AML-193 (cell line): ENCODE data around the gene GNG7.
"Not testable (repeated sequence)": the region's sequence is repeated elsewhere in the genome, so short reads cannot be mapped to it uniquely, and the experiment has no call there.

Experiments used
- DNase-seq, 2 experiments: peaks; one replicate each; lab custom pipeline; 2025; lab: John Stamatoyannopoulos, UW

Gene GNG7

DNA sequence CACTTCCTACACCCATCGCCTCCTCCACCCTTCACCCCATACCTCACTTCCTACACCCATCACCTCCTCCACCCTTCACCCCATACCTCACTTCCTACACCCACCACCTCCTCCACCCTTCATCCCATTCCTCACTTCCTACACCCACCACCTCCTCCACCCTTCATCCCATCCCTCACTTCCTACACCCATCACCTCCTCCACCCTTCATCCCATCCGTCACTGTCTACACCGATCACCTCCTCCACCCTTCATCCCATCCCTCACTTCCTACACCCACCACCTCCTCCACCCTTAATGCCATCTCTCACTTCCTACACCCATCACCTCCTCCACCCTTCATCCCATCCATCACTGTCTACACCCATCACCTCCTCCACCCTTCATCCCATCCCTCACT is 10.7 kb upstream of the GNG7 start:
- not testable (repeated sequence) for DNase-seq

DNA sequence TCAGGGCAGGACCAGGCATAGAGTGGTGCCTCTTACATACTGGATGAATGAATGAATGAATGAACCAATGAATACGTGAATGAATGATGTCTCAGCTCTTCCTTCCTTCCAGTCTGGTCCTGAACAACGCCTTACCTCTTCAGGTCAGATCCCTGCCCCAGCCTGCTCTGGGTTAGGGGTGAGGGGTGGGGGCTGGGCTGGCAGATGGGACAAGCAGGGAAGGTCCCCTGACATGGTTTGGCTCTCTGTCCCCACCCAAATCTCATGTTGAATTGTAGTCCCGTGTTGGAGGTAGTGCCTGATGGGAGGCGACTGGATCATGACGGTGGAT is 9.3 kb upstream of the GNG7 start:
- no peak for DNase-seq

DNA sequence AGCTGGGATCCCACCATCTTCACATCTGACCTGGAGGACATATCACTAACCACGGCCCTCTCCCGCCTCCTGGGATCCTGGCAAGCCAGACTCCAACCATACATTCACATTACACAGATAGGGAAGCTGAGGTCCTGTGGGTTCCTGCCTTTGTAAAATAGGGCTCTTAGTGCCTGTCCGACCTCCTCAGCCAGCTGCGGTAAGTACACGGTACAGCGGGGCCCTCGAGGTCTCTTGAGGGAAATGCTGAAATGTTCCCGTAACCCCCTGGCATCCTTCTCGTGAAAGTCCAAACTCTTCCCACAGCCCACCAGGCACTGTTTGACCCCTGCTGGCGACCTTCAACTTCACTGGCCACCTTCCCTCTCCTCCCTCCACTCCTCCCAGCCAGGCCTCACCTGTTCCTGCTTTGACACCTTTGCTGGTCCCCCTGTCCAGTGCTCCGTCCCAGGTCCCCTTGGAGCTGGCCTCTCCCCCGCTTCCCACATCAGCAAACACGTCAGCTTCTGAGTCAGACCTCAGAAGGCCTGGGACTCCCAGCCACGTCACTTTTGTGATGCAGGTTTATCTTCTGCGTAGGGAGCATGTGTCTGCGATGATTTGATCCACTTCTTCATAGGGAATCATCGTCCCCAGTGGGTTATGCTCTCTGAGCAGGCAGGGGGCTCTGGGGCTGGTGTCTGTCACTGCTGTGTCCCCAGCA is 8.8 kb upstream of the GNG7 start:
- no peak for DNase-seq

DNA sequence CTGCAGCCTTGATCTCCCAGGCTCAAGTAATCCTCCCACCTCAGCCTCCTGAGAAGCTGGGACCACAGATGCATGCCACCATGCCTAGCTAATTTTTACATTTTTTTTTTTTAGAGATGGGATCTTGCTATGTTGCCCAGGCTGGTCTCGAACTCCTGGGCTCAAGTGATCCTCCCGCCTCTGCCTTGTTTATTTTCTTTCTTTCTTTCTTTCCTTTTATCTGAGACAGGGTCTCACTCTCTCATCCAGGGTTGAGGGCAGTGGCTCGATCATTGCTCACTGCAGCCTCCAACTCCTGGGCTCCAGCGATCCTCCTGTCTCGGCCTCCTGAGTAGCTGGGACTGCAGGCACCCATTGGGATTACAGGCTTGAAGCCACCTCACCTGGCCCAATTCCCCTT is 3.8 kb upstream of the GNG7 start:
- no peak for DNase-seq

DNA sequence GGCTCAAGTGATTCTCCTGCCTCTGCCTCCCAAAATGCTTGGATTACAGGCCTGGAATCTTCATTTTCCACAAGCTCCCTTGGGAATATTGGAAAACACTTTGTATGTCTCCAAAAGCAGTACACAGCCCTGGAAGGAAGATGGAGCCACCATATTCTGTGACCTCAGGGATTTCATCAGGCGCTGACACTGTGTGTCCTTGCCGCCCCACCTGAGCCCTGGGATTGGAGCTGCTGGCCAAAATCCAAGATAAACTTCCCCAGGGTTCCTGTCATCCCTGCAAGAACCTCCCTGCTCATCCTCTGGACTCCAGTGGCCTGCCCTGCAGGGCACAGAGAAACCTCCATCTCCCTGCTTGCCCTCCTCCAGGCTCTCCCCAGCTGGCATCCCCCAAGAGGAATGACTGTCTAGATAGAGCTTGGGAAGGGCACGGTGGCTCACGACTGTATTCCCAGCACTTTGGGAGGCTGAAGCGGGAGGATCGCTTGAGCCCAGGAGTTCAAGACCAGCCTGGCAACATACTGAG is 1.3 kb upstream of the GNG7 start:
- DNase-seq, result no peak

DNA sequence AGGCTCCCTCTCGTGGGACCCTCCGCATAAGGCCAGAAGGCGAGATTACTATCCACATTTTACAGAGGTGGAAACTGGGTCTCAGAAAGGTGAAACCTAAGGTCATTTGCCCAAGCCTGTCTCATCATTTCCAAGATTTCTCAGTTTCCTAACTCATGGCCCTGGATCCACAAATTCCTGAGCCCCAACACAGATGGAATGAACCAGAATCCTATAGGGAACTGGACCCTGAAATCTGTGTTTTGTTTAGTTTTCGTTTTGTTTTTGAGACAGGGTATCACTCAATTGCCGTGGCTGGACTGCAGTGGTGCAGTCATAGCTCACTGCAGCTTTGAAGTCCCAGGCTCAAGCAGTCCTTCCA is 563 bp upstream of the GNG7 start:
- no peak for DNase-seq

DNA sequence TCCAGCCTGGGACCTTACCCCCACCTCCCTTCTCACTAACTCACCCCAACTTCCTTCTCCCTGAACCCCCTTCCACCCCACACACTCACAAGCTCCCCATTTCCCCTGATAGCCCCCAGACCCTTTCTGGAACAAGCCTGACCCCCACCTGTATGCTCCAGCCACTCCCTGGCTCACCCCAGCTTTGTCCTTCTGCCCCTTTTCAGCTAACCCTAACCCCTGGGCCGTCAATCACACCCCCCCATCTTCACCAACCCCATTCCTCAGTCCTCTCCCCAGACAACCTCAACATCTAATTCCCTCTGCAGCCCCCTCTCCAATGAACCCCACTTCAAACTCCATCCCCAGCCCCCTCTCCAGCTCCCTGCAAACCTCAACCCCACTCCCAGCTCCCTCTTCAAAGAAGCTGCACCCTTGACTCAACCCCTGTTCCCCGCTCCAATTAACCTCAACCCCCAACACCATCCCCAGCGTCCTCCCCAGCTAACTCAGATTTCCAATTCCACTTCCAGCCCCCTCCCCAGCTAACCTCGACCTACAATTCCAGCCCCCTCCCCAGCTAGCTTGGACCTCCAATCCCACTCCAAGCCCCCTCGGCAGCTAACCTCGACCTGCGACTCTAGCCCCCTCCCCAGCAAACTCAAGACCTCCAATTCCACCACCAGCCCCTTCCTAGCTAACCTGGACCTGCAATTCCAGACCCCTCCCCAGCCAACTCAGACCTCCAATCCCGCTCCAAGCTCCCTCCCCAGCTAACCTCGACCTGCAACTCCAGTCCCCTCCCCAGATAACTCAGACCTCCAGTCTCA is 929 bp downstream of the GNG7 start:
- DNase-seq, result no peak

DNA sequence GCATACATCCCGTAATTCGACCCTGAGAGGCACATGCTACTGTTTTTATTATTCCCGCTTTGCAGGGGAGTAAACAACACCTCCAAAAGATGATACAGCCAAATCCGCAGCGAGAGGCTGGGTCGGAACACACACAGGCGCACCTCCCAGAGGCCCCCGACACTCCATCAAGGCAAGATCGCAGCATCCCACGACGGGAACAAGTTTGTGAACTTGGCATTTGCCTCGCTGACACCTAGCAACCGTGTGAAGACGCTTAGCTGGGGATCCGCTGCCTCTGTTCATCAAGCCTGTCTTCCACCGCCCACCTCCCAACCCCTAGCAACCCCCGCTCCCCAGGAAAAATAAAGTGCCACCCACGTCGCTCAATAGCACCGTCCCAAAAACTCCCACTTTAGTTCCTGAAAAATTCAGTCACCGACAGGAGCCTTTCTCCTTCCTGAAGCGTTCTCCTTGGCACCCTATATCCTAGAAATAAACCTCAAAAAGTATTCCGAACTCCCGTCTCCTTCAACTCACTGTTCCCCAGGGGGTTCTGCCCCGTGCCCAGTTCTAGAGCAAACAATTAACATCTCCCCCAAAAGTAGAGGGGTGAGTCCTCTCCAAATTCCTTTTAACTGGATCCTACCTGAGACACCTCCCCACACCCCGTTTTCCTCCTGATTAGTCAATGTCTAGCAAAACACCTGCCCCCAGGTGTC is 1.7 kb downstream of the GNG7 start:
- DNase-seq, result no peak

DNA sequence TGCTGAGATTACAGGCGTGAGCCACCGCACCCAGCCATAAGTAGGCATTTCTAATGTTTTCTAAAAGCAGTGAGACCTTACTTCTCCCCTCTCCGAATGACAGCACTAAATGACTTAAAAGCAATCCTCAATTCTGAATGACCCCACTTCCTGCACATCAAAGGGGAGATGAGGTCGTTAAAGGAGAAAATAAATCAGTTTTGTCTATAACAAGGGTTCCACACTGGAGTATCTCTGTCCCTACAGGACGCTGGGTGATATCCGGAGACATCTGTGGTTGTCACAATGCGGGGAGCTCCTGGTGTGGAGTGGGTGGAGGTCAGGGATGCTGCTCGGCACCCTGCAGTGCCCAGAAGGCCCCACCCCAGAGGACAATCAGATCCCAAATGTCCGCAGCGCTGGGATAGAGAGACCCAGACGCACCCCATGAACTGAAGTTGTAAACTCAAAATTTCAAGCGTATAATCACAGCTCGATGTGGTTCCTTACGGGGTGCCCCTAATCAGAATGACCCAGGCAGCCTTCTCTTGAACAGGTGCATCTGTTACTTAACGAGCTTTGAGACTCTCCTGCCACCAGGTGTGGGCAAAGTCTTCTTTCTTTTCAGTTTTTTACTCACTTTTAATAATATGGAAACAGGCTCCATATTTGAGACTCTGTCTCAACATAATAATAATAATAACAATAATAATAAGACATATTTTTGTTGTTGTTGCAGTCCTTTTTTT is 2.9 kb downstream of the GNG7 start:
- no peak for DNase-seq

DNA sequence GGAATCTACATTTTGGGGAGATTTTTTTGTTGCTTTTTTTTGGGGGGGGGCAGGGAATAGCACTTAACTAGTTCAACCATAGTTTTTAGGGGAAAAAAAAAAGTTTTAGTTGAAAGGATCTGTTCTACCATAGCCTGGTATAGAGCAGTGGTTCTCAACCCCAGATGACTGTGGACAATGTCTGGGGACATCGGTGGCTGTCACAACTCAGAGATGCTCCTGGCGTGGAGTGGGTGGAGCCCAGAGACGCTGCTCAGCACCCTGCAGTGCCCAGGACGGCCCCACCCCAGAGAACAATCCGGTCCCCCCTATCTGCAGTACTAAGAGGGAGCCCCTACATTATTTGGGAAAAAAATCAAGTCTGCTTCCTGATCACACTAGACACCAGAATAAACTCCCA is 8.3 kb downstream of the GNG7 start:
- no peak for DNase-seq

DNA sequence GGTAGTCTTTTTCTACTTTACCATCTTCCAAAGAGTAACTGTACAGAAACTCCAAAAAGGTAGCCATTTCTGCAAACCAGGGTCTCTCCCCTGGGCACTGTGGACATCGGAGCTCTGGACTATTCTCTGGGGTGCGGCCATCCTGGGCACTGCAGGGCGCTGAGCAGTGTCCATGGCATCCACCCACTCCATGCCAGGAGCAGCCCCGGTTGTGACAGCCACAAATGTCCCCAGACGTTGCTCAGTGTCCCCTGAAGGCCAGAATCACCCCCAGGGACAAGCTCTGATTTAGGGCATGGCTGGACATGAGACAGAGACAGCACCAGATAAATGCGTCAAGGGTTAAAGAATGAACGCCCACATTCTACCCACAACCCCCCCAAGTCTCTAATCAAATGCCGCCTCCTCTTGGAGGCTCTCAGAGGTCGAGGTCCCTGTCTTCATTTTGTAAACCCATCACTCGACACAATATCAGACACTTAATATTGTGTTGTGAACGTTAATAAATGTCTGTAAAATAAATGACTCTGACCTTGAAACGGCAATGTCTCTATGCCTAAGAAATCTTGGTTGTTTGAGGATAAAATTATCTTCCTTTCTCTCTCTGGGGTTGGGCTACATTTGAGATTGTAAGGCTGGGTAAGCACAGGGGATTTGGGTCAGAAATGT is 8.9 kb downstream of the GNG7 start:
- no peak for DNase-seq

DNA sequence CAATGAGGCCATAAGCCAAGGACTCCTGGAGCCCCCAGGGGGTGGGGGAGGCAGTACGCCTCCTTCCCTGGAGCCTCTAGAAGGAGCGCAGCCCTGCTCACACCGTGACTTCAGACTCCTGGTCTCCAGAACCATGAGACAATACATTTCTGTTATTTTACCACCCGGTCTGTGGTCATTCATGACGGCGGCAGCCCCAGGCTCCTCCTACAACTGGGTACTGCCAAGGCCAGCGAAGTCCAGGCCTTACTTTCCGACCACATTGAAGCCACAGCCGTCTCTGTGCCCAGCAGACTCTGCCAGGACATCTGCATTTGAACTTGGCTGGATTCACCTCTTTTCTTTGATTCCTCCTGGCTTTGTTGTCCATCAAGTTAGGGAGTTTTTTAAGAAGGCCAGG is 10.5 kb downstream of the GNG7 start:
- DNase-seq, result no peak

DNA sequence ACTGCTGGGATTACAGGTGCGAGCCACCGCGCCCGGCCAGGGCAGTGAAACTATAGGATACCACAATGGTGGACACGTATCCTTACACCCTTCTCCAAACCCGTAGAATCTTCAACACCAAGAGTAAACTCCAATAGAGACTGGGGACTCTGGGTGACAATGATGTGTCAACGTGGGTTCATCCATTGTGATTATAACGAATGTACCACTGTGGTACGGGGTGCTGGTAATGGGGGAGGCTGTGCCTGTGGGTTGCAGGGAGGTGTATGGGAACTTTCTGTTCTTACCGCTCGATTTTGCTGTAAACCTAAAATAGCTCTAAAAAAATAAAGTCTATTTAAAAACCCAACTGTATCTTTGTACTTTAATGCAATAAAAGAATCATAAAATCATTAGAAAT is 11.6 kb downstream of the GNG7 start:
- no peak for DNase-seq

DNA sequence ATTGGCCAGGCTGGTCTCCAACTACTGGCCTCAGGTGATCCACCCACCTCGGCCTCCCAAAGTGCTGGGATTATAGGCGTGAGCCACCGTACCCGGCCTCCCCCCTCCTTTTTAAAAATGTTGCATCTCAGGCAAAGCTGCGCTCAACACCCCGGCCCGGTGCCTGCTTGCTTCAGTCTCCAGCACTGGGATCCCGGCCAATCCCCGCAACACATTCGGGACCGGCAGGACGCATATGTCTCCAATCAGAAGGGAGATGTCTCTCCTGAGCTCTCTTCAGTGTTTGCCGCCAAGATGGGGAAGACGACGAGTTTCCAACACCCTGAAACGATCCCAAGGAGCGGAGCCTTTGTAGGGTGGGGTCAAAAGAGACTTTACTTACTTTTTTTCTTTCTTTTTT is 16.1 kb downstream of the GNG7 start:
- DNase-seq, result no peak

DNA sequence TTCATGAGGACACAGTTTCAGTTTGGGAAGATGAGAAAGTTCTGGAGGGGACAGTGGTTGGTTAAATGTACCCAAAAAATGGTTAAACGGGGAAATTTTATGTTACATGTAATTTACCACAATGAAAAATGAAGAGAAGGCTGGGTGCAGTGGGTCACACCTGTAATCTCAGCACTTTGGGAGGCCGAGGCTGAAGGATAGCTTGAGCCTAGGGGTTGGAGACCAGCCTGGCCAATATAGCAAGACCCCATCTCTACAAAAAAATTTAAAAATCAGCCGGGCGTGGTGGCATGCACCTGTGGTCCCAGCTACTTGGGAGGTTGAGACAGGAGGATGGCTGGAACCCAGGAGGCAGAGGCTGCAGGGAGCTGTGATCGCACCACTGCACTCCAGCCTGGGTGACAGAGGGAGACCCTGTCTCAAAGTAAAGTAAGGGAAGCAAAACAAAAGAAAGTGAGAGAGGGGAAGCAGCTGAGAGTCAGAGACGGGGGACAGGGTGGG is 17.2 kb downstream of the GNG7 start:
- no peak for DNase-seq

DNA sequence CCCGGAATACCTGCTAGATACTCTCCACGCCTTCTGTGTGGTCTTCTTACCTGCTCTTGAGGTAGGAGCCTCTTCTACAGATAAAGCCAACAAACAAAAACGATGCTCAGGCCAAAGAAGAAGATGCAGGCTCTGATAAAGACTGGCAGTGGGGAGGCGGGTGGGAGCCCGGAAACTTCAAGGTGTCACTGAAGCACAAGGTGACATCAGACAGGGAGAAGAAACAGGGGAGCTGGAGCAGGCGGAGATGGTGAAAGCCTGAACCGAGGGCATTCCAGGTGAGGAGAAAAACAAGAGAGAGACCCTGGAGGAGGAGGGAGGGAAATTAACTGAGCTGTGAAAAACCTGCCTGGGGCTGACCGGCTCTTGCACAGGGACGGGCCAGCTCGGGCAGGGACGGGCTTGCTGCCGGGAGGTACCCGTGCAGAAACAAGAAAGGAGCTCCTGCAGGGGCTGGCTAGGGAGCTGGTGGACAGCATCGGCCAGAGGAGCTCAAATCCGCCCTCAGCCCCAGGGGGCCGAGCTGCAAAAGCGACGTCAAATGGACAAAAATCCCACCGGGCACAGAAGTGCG is 19.0 kb downstream of the GNG7 start:
- DNase-seq, result no peak

DNA sequence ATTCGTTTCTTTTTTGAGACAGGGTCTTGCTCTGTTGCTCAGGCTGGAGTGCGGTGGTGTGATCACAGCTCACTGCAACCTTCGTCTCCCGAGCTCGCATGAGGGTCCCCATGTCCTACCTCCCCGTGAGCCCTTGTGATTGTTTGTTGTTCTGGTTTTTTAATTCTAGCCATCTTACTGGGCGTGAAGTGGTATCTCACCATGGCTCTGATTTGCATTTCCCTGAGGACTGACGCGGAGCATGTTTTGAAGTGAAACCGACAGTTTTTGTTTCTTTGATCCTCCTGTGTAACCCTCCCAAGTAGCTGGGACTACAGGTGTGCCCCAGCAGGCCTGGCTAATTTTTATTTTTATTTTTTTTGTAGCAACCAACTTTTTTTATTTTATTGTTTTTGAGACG is 21.7 kb downstream of the GNG7 start:
- no peak for DNase-seq

DNA sequence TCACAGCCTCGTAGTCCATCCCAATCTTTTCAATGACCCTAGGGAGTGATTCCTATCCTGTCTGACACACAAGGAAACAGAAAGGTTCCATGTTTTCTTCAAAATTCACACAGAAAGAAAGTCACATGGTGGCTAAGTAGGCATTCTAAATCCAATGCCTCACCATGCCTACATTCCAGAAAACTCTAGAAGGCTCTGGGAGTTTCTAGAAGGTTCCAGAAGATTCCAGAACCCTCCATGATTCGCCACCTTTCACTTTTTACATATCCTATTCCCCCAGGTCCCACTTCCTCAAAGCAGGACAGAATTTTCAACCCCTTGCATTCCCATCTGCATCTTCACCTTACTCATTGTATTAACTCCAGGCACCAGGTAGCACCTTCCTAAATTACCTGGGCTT is 23.1 kb downstream of the GNG7 start:
- DNase-seq, result no peak

DNA sequence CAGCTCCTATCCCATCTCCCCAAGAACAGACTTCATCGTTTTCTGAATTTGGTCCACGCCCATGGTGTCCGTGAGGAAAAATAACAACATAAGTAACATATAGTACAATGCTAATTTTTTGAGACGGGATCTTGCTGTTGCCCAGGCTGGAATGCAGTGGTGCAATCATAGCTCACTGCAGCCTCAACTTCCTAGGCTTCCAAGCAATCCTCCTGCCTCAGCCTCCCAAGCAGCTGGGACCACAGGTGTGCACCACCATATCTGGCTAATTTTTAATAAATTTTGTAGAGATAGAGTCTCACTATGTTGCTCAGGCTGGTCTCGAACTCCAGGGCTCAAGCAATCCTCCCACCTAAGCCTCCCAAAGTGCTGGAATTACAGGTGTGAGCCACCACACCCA is 23.5 kb downstream of the GNG7 start:
- not testable (repeated sequence) for DNase-seq

DNA sequence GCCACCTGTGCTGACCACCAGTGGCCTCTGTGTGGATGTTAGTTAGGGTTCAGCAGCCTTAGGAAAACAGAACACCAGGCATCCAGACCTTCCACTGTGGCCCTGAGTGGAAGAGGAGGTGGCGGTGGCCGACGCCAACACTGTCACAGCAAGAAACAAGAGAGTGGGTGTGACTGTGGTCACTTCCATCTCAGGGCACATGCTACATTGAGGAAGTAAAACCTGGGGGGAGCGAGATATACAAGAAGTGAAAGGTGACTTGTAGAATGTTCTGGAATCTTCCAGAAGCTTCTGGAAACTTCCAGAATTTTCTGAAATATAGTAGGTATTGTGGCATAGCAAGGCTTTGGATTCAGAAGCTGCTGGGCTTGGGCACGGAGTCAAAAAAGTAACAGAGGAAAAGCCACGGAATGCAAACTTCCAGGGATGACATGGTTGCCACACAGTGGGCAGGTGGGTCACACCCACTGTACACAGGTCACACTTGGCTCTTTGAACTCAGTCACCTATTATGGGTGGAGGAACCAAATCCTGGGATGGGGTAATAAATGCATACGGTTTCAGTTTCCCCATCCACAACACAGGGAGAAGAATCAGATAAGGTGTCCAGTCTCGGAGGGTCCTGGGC is 24.3 kb downstream of the GNG7 start:
- no peak for DNase-seq

DNA sequence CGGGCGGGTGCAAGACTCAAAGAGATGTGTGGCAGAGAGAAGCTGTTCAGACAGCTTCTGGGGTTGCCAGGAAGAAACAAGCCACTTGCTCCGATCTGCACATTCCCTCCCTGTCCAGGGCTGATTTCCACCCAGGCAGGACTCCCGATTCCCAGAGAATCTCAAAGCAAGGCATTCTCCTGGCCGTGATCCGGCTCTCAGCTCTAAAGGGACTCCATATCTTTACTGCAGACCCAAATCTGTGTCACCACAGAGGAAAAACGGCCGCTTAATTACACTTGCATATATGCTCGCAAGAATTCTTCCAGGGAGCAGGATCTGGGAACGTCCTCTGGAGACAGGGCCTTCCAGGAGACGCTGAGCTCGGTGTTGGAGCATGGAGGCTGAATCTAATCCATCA is 25.7 kb downstream of the GNG7 start:
- DNase-seq, result no peak
